Stimulated activated CD4-positive, alpha-beta T cell treated with anti-CD3 and anti-CD28 coated beads, Interleukin-1b, Interleukin-23, amount 100 ng/mL, for 48 hours (primary cell): ENCODE results near the gene AXIN2.

ENCODE experiments used
- DNase-seq: peaks from one replicate; pipeline ENCODE4 v3.0.0-alpha.2; 2020

AXIN2 gene, protein sequence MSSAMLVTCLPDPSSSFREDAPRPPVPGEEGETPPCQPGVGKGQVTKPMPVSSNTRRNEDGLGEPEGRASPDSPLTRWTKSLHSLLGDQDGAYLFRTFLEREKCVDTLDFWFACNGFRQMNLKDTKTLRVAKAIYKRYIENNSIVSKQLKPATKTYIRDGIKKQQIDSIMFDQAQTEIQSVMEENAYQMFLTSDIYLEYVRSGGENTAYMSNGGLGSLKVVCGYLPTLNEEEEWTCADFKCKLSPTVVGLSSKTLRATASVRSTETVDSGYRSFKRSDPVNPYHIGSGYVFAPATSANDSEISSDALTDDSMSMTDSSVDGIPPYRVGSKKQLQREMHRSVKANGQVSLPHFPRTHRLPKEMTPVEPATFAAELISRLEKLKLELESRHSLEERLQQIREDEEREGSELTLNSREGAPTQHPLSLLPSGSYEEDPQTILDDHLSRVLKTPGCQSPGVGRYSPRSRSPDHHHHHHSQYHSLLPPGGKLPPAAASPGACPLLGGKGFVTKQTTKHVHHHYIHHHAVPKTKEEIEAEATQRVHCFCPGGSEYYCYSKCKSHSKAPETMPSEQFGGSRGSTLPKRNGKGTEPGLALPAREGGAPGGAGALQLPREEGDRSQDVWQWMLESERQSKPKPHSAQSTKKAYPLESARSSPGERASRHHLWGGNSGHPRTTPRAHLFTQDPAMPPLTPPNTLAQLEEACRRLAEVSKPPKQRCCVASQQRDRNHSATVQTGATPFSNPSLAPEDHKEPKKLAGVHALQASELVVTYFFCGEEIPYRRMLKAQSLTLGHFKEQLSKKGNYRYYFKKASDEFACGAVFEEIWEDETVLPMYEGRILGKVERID

DNA sequence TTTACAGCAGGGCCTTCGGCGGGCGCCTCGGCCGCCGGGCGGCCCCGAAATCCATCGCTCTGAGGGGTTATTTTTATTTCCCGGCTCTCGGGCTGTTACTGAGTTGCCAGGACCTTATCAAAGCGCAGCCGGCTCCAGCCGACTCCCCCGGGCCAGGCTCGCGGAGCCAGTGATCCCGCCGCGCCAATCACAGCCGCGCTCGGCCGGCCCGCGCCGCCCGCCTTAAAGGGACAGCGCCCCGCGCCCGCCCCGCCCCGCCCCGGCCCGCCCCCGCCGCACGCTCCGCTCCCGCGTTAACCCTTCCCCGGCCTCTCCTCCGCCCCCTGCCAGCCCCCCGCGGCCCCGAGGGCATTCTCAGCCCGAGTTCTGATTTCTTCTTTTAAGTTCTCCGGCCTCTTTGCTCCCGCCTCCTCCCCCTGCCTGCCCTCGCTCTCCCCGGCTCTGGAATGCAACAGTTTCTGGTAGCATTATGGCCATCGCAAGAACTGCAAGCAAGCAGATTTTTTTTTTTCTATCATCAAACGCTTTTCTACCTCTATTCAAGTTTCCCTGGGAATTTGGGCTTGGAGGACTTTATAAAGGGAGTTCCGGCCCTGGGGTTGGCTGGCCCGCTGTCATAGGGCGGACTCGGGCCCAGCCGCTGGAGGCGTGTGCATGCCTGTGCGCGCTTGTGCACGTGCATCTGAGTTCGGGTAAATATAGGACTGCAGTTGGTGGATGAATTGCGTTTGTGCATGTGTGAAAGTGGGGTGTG, at the start of gene AXIN2:
TSS of gene AXIN2 (minus strand) at position 197 of the 754 bp plus-strand sequence. CDS start 3,028 bp downstream, outside the sequence.
- peak; percentile 86 for DNase-seq

DNA sequence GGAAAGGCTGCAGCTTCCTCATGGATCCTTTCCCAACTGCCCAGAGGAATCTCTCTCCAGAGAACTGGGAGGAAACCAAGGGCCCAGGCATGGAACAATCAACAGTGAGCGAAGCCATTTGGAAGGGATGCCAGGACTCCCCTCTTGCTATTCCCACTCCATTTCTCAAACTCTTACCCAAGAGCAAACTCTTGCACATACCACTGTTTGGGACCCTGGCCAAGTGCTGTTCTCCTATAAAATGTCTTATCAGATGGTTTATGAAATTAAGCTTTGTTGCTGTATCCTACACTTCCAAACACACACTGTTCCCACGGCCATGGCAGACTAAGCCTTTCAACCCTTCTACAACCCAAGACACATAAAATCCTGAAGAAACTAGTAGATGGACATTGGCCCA, 48.3 kb upstream of the AXIN2 start:
- no peak for DNase-seq

DNA sequence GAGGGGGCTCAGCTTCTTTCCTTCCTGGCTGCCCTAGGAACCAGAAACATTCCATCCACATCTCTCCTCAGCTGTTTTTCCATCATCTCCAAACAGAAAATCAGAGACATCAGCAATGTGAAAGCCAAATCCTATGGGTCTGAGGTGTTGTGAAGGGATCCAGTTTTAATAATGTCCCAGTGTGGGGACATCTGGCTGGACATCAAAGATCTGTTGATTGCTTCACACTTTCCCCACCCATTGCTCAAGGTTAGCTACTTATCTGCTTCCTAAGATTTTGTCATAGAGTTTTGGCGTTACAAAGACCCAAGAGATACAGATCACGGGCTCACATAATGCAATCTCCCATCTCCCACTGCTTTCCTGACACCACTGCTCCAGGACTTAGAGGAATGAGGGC, 47.8 kb upstream of the AXIN2 start:
- no peak for DNase-seq

DNA sequence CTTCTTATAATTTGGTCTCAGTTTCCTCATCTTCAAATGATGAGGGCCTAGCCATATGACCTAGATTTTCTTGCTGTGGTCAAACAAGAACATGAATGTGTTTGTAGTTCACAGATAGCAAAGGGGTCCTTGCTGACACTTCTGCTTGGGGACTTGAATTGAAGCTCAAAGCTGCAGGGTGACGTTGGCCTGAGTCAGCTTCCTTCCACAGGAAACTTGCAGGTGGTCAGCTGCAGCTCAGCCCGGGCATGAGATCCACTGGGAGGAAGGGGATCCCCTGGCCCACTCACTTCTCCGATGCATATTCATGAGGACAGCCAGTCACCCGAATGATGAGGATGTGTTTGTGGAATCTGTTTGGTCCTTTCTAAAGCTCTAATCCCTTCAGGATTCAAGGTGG, 42.6 kb upstream of the AXIN2 start:
- DNase-seq: no peak

DNA sequence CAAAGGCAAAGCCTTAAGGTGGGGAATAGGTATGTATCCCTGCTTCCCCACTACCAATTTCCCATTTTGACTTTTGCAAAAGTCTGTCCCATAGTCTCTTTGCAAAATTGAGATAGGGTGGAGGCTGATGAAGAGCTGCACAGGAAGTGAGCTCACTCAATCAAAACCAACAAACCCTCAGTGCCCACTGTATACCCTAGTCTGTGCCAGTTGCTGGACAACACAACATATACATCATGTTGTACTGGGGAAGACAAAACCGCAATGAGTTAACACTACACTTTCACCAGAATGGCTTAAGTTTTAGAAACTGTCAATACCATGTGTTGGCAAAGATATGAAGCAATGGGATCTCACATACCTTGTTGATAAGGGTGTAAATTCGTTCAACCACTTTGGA, 40.4 kb upstream of the AXIN2 start:
- no peak for DNase-seq

DNA sequence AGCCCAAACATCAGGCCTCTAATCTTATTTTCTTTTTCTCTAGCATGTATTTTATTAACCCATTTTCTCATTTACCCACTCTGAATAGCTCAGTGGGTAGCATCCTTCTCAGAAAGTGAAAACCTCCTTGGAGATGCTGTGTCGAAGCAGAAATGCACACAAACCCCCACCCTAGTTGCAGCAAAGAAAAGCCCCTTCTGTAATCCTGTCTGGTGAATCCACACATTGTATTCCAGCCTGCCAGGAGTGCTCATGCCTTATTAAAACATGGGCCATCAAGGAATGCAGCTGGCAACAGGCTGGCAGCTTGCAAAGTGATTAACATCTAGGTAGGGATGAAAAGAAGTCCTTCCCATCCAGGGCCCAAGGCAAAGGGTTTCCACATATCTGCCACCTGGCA, 39.7 kb upstream of the AXIN2 start:
- DNase-seq: no peak

DNA sequence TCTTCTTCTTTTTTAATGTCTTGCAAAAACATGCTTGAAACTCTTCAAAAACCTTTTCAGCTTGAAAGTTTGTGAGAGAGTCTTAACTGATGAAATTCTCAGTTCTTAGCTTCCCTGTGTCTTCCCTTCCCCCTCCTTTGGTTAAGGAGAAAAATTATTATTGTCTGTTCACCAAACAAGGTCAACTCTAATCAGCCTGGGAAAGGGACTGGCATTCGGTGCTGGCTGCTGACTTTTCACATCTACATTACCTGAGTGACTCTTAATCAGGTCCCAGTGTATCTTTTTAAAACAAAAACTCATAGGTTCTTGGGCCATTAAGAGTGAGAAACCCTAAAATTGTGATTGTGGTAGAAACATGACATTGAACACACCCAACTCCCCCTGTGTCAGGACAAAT, 39.1 kb upstream of the AXIN2 start:
- DNase-seq: no peak

DNA sequence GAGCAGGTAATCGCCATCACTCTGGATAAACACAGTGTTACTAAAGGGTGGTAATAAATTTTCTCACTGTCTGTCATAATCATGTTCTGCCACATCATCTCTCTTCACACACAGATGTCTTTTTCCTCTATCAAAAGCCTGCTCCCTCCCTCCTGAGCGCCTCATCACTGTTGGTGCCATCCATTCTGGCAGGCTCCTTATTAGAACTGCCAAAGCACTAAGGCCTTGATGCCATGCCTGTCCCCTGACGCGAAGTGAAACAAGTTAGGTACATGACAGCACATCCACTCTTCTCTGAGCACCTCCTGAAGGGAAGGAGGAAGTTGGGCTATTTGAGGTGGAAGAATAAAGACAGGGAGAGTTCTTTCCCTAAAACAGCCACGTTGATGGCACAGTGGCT, 38.2 kb upstream of the AXIN2 start:
- no peak for DNase-seq

DNA sequence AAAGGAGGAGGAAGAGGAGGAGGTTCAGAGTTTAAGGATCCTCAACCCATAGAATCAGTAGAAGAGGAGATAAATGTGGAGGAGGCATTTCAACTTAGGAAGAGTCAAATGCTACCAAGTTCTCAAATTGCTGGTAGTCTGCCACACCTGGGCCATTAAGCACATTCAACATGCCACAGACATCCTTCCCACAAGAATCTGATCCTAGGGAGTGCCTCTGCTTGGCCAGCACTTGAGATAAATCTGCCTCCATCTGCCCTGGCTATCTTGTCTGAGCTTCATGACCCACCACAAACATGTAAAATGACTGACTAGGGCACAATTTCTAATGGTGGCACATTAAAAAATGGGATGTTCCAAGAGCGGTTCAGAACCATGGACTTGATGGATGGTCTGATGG, 37.3 kb upstream of the AXIN2 start:
- no peak for DNase-seq

DNA sequence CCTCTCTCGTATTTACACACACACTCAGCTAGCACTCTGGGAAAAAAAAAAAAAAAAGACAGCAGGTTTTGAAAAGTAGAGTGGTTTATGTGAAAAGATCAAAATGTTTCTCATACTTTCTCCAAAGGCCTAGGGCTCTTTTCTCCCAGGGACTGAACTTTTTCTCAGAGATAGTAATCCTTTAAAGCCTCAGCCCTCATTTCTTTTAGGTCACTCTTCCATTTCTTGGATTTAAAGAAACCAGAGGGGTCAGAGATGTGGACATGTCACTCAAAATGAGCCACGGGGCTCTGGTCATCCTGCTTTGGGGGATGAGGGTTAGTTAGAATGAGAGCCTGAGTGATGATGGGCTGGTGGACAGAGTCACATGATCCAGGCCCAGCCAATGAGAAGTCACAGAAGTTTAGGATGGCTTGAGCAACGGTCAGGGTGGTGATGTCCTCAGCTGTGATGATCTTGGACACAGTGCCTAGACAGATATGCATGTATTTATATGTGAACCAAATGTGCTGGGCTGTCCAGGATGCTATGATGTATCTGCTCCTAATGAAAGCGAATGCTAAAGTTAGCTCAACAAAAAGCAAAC, 33.7 kb upstream of the AXIN2 start:
- DNase-seq: no peak

DNA sequence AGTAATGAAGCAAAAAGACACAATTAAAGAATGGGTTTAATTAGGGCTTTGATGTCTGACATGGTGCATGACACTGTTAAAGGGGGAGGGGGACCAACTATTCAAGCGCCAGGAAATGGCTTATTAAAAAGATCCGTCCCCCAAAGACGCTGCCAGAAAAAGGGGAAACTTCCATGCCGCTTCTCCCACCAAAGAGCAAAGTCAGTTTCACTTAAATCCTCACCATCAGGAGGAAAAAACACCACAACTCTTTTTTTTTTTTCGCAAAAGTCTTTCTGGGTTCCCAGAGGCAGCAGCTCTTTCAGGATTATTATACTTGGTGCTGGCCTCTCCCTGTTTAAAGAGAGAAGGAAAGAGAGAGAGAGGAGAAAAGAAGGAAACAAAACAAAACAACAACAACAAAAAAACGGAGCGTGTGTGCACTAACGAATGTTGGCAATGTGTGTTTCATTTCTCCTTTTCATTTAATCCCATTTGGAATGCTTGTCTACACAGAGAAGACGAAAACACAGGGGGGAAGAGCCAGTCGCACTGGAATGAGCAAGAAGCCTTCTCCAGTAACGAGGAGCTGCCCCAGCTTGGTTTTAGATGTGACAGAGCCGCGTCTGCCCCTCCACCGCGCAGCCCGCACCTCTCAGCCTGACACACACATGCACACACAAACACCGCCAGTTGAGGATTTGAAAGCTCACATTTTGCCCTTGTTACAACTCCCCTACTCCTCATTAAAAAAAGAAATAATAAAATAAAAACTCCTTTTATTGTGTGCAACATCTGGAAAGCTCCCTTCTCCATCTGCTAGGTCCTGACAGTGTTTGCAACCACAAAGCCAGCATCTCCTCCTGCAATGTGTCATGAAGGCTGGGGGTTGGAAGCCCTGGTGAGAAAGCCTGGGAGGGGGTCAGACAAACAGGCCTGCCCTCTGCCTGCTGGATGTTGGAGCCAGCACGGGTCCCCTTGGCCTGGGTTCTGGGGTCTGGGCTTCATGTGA, 32.7 kb upstream of the AXIN2 start:
- peak; percentile 19 for DNase-seq

DNA sequence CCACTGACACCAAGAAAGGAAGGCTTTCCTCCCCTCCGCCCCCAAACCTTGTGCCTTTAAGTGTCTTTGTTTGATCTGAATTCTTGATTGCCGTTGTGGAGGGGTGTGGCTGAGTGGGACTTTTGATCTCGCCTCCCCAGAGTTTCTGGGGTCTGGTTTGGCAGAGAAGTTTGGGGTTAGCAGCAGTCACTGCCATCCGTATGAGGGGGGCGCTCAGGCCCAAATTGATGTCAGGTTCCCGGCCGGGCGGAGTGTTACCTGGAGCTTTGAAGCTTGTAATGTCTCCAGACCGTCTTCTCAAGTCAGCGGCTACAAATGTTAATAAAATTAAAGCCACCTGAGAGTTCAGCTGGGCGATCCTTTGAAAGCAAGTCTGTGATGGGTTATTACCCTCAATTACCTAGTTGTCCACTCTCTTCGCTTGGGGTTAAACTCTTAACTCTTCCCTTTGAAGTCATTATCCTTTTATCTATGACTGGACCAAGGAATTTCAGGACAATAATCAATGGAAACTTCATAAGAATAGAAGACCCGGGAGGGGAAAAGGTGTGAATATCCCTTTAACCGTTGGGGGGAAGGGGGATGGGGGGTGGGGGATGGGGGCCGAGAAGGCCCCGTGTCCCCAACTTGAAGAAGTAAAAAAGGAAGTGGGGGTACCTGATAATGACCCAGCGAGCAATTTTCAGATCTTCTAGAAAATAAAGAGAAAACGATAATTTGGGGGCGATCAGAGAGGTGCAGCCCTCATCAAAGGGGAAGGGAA, 31.8 kb upstream of the AXIN2 start:
- DNase-seq: no peak

DNA sequence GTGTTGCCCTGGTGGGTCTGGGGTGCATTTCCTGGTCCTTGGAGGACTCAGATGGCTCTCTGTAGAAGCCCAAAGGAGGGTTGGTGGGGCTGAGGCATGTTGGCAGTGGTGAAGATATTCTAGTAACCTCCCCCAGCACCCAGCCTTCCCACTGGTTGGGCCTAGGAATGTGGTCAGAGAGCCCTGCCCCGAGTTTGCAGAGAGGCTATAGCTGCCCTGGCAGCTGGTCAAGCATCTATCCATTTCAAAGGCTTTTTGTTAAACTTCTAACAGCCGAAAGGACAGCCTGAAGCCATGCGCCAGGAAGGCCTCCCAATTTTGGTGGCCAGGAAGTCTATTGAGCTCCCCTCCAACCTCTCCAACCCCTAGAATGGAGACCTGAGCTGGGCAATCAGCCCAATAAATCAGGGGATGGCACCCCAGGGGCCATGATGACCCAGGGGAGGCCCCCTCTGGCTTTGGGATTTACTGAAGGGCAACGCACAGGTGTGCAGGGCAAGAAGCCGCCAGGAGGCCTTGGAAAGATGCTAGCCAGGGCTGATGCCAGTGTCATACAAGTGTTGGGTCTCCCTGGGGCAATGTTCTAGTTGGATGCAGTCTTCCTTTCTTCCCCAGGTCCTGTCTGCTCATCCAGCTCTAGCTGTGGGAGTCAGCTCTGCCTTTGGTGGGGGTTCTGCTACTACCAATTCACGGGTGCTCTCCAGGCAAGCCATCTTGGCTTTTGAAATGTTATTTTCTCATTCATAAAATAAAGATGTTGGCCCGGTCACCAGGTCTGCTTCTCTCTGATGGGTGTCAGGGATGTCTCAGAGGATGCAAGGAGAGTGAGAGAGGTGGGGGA, 30.9 kb upstream of the AXIN2 start:
- no peak for DNase-seq

DNA sequence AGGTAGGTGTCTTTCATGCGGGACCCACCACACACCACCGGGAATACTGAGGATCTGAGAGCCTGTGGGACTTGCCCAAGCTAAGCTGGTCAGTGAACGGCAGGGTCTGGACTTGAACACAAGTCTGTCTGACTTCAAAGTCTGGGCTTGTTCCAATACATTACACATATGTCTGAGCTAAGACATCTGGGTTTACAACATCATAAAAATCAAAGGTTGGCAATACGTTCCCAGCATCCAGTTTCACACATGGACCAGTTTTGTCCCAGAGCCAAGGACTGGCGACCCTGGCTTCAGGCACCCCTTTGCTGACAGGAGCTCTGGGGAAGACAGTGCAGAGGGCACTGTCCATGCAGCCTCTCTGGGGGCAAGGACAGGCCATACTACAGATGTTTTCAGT, 27.9 kb upstream of the AXIN2 start:
- no peak for DNase-seq

DNA sequence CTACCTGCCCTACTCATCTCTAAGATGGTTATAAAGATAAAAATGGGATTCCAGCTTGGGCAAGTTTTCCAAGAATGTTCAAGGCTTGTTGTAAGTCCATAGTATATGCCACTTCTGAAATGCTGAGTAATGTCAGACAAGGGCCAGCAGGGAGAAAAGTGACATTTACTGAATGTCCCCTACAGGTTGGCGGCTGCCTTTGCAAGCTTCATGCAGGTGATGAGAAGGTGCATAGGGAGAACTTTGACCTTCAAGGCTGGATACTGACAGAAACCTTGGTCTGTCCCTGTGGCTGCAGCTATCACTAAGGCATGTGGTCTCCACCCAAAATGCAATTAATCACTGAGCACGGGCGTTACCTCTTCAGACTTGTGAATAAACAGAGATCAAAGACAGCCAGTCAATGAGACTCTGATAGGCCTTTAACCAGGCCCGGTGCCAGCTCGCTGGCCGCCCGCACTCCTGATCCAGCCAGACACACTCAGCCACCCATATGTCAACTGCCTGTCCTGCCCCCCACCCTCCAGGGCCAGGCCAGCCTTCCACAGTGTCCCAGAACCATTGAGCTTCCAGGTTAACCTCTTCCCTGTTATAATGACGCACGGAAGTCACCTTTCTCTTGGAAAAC, 26.8 kb upstream of the AXIN2 start:
- DNase-seq: no peak

DNA sequence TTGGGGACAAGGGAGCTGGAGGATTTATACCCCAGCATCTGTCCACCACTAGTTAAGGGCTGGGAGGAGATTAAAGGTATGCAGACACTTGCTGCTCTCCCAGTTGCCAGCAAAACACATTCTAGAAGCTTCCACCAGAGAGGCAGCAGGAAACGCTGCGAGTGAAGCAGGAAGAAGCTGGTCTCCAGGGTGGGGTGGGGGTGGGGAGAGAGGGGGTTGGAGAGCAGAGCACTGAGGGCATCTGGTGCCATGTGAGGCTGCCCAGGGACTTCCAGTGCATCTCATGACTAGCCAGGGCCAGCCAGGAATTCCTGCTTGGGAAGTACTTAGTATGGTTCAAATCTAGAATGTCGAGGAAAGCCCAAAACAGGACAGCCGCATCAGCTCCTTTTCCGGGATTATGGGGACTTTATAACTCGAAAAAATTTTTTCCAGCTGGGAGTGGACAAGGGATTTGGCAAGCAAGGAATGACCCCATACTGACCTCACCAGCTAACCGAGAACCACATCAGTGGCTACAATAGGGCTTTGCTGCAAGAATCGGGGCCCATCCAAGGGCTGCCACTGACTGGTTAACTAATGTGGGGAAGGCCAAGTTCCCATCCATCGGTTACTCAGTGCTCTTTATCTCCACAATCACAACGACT, 26.2 kb upstream of the AXIN2 start:
- no peak for DNase-seq

DNA sequence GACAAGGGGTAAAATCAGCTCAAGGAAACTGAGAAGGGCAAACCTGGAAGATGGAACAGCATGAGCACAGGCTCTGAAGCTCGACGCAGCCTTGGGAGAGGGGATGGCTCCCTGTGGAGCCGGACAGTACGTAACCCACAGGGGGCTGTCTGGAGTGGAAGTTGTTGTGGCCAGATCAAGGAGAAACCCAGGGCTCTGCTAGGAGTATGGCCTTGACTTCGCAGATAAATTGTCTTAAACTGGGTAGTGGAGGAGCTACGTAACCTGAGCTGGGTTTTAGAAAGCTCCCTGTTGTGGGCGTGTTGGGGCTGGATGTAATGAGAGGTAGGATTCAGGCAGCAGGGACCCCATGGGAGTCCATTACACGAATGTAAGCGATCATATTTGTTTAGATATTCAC, 25.5 kb upstream of the AXIN2 start:
- DNase-seq: no peak

DNA sequence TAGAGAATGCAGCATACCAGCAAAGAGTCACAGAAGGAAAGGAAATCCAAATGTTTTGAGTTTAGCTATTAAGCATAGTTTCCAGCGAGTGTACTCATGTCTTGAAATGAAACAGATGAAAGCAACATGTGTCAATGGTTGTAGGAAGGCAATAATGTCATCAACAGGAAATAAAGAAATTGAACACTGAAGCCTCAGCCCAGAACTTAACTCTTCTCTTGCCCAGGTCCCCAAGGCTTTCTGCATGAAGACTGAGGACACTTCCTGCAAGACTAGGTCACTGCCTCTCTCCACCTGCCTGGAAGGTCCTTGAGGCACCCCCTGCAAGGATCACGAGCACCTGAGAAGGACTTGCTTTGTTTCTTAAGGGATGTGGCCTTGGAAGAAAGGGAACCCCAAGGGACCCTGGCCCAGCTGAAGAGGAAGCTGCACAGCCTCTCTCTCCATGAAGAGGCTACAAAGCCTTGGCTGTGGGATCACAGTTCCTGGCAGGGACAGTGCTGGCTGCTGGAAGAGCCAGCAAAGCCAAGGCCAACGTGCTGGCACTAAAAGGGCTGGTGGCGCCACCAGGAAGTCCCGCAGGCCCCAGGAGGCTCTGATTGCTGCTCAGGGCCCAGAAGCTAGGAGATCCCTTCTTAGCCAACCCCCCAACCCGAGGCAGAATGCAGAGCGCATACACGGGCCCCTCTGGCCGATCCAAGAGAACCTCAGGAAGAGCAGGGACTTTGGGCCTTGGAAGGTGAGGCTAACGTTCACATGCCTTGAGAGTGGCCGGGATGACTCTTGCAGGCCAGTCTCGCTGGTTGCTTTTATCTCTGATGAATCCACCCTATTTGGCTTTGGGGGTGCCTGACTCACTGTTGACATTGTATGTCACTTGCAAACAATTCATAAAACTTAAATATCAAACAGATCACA, 23.4 kb upstream of the AXIN2 start:
- no peak for DNase-seq
